HepG2 (cell line): Measurements from ENCODE around the gene PKLR. TPM values are rescaled to one million over a fixed set of nuclear protein-coding genes. Genes with fewer than 3 reads are reported as not detected.

Experiments
- KLF15 ChIP-seq: sonication (generic); formaldehyde crosslinking; IDR thresholded peaks from 2 replicates; pipeline ENCODE4 v1.8.1; 2023; ENCODE audit warnings: borderline replicate concordance, mild to moderate bottlenecking, inconsistent platforms, missing genetic modification reagents, mixed read lengths
- MAF1 ChIP-seq: sonication (generic); formaldehyde crosslinking; IDR thresholded peaks from 2 replicates; pipeline ENCODE4 v1.5.0; 2020; ENCODE audit warnings: missing genetic modification reagents, borderline replicate concordance
- MTERF4 ChIP-seq: sonication (generic); formaldehyde crosslinking; IDR thresholded peaks from 2 replicates; pipeline ENCODE4 v1.8.0; 2023; ENCODE audit warnings: mild to moderate bottlenecking, missing genetic modification reagents
- XBP1 ChIP-seq: sonication (generic); formaldehyde crosslinking; IDR thresholded peaks from 2 replicates; pipeline ENCODE4 v1.5.0; 2020; ENCODE audit warnings: missing genetic modification reagents
- ZNF407 ChIP-seq: sonication (generic); formaldehyde crosslinking; IDR thresholded peaks from one replicate; pipeline ENCODE4 v1.5.1; 2020; ENCODE audit warnings: mild to moderate bottlenecking, missing genetic modification reagents; ENCODE audit errors: not compliant biosample characterization
- ZNF576 ChIP-seq: sonication (generic); formaldehyde crosslinking; IDR thresholded peaks from 2 replicates; pipeline ENCODE4 v1.4.0; 2020; ENCODE audit warnings: mild to moderate bottlenecking, missing genetic modification reagents
- ZNF597 ChIP-seq: sonication (generic); formaldehyde crosslinking; IDR thresholded peaks from 2 replicates; pipeline ENCODE4 v1.5.0; 2020; ENCODE audit warnings: missing genetic modification reagents
- ZNF710 ChIP-seq: sonication (generic); formaldehyde crosslinking; IDR thresholded peaks from 2 replicates; pipeline ENCODE4 v1.5.0; 2020; ENCODE audit warnings: mild to moderate bottlenecking, missing genetic modification reagents, borderline replicate concordance
- polyA plus RNA-seq, 8 experiments: library from polyadenylated mRNA; depleted of rRNA in 3 of 8; stranded (reverse) in 7 of 8; unstranded in 1 of 8; fragments of >200 nt; fragmentation: Illumina TruSeq in 4 of 8; extraction: Trizol in 4 of 8; gene quantifications; 2 replicates each; pipeline versions ENCODE4 v1.2.1 to v1.2.3, GENCODE V29; 2011 to 2016; ENCODE audit warnings: low read depth in 4 of 8, missing spikeins in 1 of 8, mixed read lengths in 1 of 8; ENCODE audit not compliant: insufficient read depth in 1 of 8
- total RNA-seq, 5 experiments: library from RNA; depleted of rRNA; stranded (reverse); fragments of >200 nt; fragmentation: Illumina TruSeq; extraction: Trizol; gene quantifications; 2 replicates each; pipeline ENCODE4 v1.2.3, GENCODE V29; 2016; ENCODE audit warnings: low read depth in 1 of 5

Gene PKLR
- total and polyA plus RNA-seq, 2 of the 13 experiments (the other 11 are each of a cell fraction or from before 2014, with no cell fraction given): 10.3 to 29.3 TPM

GRCh38 chr1:155277070-155277901 is 24.0 kb downstream of the PKLR start, which contains the start of gene HCN3 (continued):
- no peak for TF ChIP-seq ZNF407 (CRISPR knock-in tag)
- no peak for TF ChIP-seq ZNF710
- peak; percentile 75; the same call in 1 of the 2 replicates for TF ChIP-seq MTERF4 (CRISPR knock-in tag)
- no peak for TF ChIP-seq XBP1 (CRISPR knock-in tag)
- 0 out of 2 replicates have a peak, but pooled peaks have one; percentile 45 for TF ChIP-seq KLF15
- no peak for TF ChIP-seq ZNF597 (CRISPR knock-in tag)
- TF ChIP-seq ZNF576 (CRISPR knock-in tag): no peak
- TF ChIP-seq MAF1 (CRISPR knock-in tag): no peak
